K562 (cell line): Measurements from ENCODE around the gene DOCK8. TPM values are rescaled to one million over a fixed set of nuclear protein-coding genes. Genes with fewer than 3 reads are reported as not detected.

Experiments
- ATAC-seq: fragments of 200-7000 bp; cut with Tn5 transposase; 3 replicates; pipeline ENCODE4 v1.9.1; 2020; ENCODE audit warnings: moderate library complexity
- BruUV-seq: library from RNA; stranded (reverse); fragments of 400-500 nt; replicated peaks from 2 replicates; lab custom pipeline; 2021; lab: Mats Ljungman, UMichigan
- CTCF ChIA-PET: fragments of 300-600 bp; formaldehyde crosslinking; extraction: SDS; loops from one replicate; lab custom pipeline; 2021; ENCODE audit warnings: low intra/inter-chr PET ratio; lab: Yijun Ruan, JAX
- POLR2A ChIA-PET: fragments of 300-600, 350-650 bp; sonication (Branson Sonifier 250); formaldehyde crosslinking; extraction: SDS; loops from one replicate; lab custom pipeline; 2021; ENCODE audit warnings: antibody characterized with exemption, inconsistent platforms; lab: Yijun Ruan, JAX
- DNase-seq, 4 experiments: peaks; one replicate each; pipeline versions ENCODE4 v3.0.0 to v3.0.0-alpha.2; 2011 to 2018; ENCODE audit warnings: low spot score in 3 of 4, mixed read lengths in 3 of 4; ENCODE audit errors: extremely low read depth in 1 of 4
- FAIRE-seq: peaks from 2 replicates; lab custom pipeline; 2011; peaks lifted over from hg19 to GRCh38; lab: Jason Lieb, UNC
- H2AFZ ChIP-seq: 2 replicates; pipeline ENCODE4 v1.6.0; 2011; ENCODE audit warnings: low read depth, low read length, control low read depth, inconsistent platforms
- H3K27ac ChIP-seq: fragments of 200-600 bp; 3 replicates; pipeline ENCODE4 v1.8.0; 2011; ENCODE audit warnings: low read depth, mild to moderate bottlenecking, control low read depth, inconsistent platforms, low read length, moderate library complexity, mixed read lengths; ENCODE audit errors: extremely low read depth
- H3K27me3 ChIP-seq, 2 experiments: fragments of 300-600 bp in 1 of 2; 2 replicates in 1 of 2; 3 replicates in 1 of 2; pipeline versions ENCODE4 v1.6.0 to v1.8.0; 2011; ENCODE audit warnings: inconsistent platforms in 2 of 2, low read length in 2 of 2, mild to moderate bottlenecking in 1 of 2, mixed read lengths in 1 of 2, moderate library complexity in 1 of 2; ENCODE audit not compliant: control insufficient read depth in 2 of 2, insufficient read depth in 2 of 2
- H3K36me3 ChIP-seq: fragments of 300-600 bp; 3 replicates; pipeline ENCODE4 v1.8.0; 2011; ENCODE audit warnings: mild to moderate bottlenecking, low read length, inconsistent platforms; ENCODE audit not compliant: control insufficient read depth, insufficient read depth
- H3K4me1 ChIP-seq, 2 experiments: fragments of 200-600 bp in 1 of 2; replicated peaks in 1 of 2; 2 replicates in 1 of 2; 3 replicates in 1 of 2; pipeline versions ENCODE4 v1.5.1 to v1.8.0; 2011; ENCODE audit warnings: inconsistent platforms in 2 of 2, low read length in 2 of 2, mild to moderate bottlenecking in 1 of 2, mixed read lengths in 1 of 2, moderate library complexity in 1 of 2; ENCODE audit not compliant: control insufficient read depth in 2 of 2, insufficient read depth in 2 of 2
- H3K4me2 ChIP-seq: 2 replicates; pipeline ENCODE4 v1.6.1; 2011; ENCODE audit warnings: low read length, control low read depth, inconsistent platforms, mixed read lengths; ENCODE audit not compliant: insufficient read depth
- H3K4me3 ChIP-seq: fragments of 200-600 bp; sonication (generic), shearing (Covaris generic); 2 replicates; pipeline ENCODE4 v1.5.1; 2016; ENCODE audit warnings: control low read depth, inconsistent platforms
- H3K79me2 ChIP-seq: fragments of 200-600 bp; 3 replicates; pipeline ENCODE4 v1.8.0; 2011; ENCODE audit warnings: low read length, inconsistent platforms; ENCODE audit not compliant: control insufficient read depth, insufficient read depth
- H3K9ac ChIP-seq, 2 experiments: 2 replicates each; pipeline versions ENCODE4 v1.6.0 to v1.6.1; 2011; ENCODE audit warnings: low read depth in 2 of 2, low read length in 2 of 2, control low read depth in 1 of 2, inconsistent platforms in 1 of 2, mild to moderate bottlenecking in 1 of 2, mixed read lengths in 1 of 2; ENCODE audit not compliant: insufficient read depth in 1 of 2
- H3K9me1 ChIP-seq: one replicate; pipeline ENCODE4 v1.6.0; 2011; ENCODE audit warnings: inconsistent platforms, mild to moderate bottlenecking, low read length, moderate library complexity; ENCODE audit not compliant: control insufficient read depth, insufficient read depth
- H3K9me3 ChIP-seq: replicated peaks from 2 replicates; pipeline ENCODE4 v1.5.1; 2011; ENCODE audit warnings: low read depth, low read length, inconsistent platforms; ENCODE audit not compliant: control insufficient read depth, insufficient read depth
- H4K20me1 ChIP-seq: replicated peaks from 2 replicates; pipeline ENCODE4 v1.6.1; 2011; ENCODE audit warnings: low read length, inconsistent platforms, mixed read lengths; ENCODE audit not compliant: control insufficient read depth, insufficient read depth
- HMGN3 ChIP-seq: IDR thresholded peaks from 2 replicates; pipeline ENCODE4 v1.6.1; 2011; ENCODE audit warnings: borderline replicate concordance, low read depth, mild to moderate bottlenecking, mixed read lengths, low read length; ENCODE audit not compliant: insufficient read length; ENCODE audit errors: extremely low read depth
- RBM34 ChIP-seq: fragments of 200-400 bp; formaldehyde crosslinking; IDR thresholded peaks from 2 replicates; pipeline ENCODE4 v1.6.1; 2018; ENCODE audit warnings: low read length, borderline replicate concordance; ENCODE audit not compliant: insufficient read depth
- SREBF2 ChIP-seq: sonication (generic); formaldehyde crosslinking; IDR thresholded peaks from 2 replicates; pipeline ENCODE4 v1.4.0; 2020; ENCODE audit warnings: mild to moderate bottlenecking, missing genetic modification reagents
- WGBS: fragments of 100-300 bp; shearing (Covaris generic); methylation state at CpG from one replicate; pipeline ENCODE4 v1.1.6; 2016; ENCODE audit warnings: low coverage, mixed read lengths; ENCODE audit not compliant: insufficient coverage; ENCODE audit errors: missing lambda C conversion rate; 5-methylcytosine and 5-hydroxymethylcytosine counted together
- in situ Hi-C: fragments of 300-500 bp; cut with MboI; formaldehyde crosslinking; loops from 4 replicates; pipeline ENCODE4 v1.15.0; 2018; ENCODE audit warnings: inconsistent platforms, mixed read lengths
- intact Hi-C: fragments of 100-400 bp; cut with micrococcal nuclease; formaldehyde crosslinking; loops from 2 replicates; pipeline ENCODE4 v1.14.2; 2022
- polyA plus RNA-seq, 8 experiments: library from polyadenylated mRNA; depleted of rRNA in 4 of 8; stranded (reverse) in 5 of 8; unstranded in 3 of 8; fragments of >200 nt; fragmentation: Nextera tagmentation in 2 of 8; fragmentation: Illumina TruSeq in 1 of 8; extraction: Ambion mirVana in 2 of 8; extraction: Trizol in 1 of 8; gene quantifications; 2 replicates each; pipeline versions ENCODE4 v1.2.1 to v1.2.3, GENCODE V29; 2011 to 2014; ENCODE audit warnings: inconsistent platforms in 1 of 8, missing spikeins in 1 of 8
- total RNA-seq, 7 experiments: library from RNA; depleted of rRNA in 6 of 7; stranded (reverse); fragments of >200 nt in 6 of 7; fragmentation: Illumina TruSeq in 2 of 7; extraction: Trizol in 2 of 7; gene quantifications; 2 replicates each; pipeline versions ENCODE4 v1.2.1 to v1.2.3, GENCODE V29; 2011 to 2021; ENCODE audit warnings: low replicate concordance in 1 of 7
- TF ChIP-seq, protein P1 (sequence below), 2 experiments: fragments of 450-650 bp; IDR thresholded peaks; 2 replicates each; pipeline ENCODE4 v1.6.1; 2018; ENCODE audit warnings: mild to moderate bottlenecking in 2 of 2, low read depth in 1 of 2; ENCODE audit not compliant: partially characterized antibody in 2 of 2

The DOCK8 gene
- total and polyA plus RNA-seq, 9 of the 15 experiments (the other 6 are each of a cell fraction or from before 2014, with no cell fraction given) = 14.4 to 53.8 (median 25.1) TPM

DNA sequence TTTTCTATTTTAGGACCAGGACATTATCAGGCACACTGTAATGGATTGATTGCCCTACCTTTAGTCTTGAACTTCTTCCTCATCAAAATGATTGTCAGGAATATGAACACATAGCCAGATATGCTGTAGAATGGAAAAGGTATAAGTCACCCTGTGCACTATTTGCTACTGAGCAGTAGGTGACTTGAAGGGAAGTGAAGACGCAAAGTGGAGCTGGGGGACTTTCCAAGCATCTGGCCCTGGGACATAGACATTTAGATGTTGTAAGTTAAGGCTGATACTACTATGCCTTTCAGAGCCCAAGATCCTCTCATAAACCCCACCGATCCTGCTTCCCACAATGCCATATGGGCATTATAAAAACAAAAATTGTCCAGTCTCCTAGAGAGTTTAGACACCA lies 174.5 kb downstream of the DOCK8 start (continued):
- TF ChIP-seq, protein P1, sequence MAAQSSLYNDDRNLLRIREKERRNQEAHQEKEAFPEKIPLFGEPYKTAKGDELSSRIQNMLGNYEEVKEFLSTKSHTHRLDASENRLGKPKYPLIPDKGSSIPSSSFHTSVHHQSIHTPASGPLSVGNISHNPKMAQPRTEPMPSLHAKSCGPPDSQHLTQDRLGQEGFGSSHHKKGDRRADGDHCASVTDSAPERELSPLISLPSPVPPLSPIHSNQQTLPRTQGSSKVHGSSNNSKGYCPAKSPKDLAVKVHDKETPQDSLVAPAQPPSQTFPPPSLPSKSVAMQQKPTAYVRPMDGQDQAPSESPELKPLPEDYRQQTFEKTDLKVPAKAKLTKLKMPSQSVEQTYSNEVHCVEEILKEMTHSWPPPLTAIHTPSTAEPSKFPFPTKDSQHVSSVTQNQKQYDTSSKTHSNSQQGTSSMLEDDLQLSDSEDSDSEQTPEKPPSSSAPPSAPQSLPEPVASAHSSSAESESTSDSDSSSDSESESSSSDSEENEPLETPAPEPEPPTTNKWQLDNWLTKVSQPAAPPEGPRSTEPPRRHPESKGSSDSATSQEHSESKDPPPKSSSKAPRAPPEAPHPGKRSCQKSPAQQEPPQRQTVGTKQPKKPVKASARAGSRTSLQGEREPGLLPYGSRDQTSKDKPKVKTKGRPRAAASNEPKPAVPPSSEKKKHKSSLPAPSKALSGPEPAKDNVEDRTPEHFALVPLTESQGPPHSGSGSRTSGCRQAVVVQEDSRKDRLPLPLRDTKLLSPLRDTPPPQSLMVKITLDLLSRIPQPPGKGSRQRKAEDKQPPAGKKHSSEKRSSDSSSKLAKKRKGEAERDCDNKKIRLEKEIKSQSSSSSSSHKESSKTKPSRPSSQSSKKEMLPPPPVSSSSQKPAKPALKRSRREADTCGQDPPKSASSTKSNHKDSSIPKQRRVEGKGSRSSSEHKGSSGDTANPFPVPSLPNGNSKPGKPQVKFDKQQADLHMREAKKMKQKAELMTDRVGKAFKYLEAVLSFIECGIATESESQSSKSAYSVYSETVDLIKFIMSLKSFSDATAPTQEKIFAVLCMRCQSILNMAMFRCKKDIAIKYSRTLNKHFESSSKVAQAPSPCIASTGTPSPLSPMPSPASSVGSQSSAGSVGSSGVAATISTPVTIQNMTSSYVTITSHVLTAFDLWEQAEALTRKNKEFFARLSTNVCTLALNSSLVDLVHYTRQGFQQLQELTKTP (IDR thresholded peaks at IDR 0.05; ENCODE audit: low read depth in 1 of 2, partially characterized antibody in 2 of 2) = no peak
- TF ChIP-seq RBM34 (no peak), SREBF2 (CRISPR knock-in tag) (no peak)

DNA sequence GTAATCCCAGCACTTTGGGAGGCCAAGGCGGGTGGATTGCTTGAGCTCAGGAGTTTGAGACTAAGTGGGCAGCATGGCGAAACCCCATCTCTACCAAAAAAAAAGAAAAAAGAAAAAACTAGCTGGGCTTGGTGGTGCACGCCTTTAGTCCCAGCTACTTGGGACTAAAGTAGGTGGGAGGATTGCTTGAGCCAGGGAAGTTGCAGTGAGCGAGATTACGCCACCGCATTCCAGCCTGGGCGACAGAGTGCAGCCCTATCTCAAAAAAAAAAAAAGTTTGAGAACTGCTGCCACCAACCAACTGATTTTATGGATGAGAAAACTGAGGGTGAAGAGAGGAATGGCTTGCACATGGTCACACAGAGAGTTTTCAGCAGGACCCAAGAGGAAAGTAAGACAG lies 175.1 kb downstream of the DOCK8 start:
- Histone ChIP-seq H4K20me1 (no peaks in the 10 kb centered on the region), H2AFZ (no peak overlapping the region), H3K79me2 (no peaks in the 10 kb centered on the region), H3K27me3 (no peaks in the 10 kb centered on the region), H3K36me3 (peaks cover 43% of the 10 kb centered on the region; the same call in 2 of the 3 replicates), H3K4me1 (no peaks in the 10 kb centered on the region), H3K4me3 (no peak overlapping the region), H3K4me2 (no peak overlapping the region), H3K9me1 (no peaks in the 10 kb centered on the region), H3K9me3 (no peaks in the 10 kb centered on the region), H3K27ac (no peak overlapping the region), H3K9ac (no peak overlapping the region)
- no peak for TF ChIP-seq HMGN3
- BruUV-seq = no TSS peak
- WGBS = 89% methylated on average over 5 of the region's 7 CpGs
- DNase-seq (no peak), FAIRE-seq (no peak), ATAC-seq (no peak)
- in situ Hi-C loops = no loop called here
- ChIA-PET CTCF (no interaction called here), POLR2A (interaction anchor here (0.6 kb wide), 1 partner anchor 71 kb away, joined by 3 read pairs; no protein-coding TSS in a partner anchor)
- intact Hi-C loops = loop anchor here (5.0 kb wide), 2 partner anchors 163 to 373 kb away; no protein-coding TSS in a partner anchor
